K562 (cell line): ENCODE data around the gene ASPHD2. TPM values are rescaled to one million over a fixed set of nuclear protein-coding genes. Genes with fewer than 3 reads are reported as not detected.
A peak's percentile ranks its signal among the peaks of the same experiment; 100 is the strongest.

Source experiments
- CREB1 ChIP-seq, 2 experiments: sonication (generic) in 1 of 2; formaldehyde crosslinking in 1 of 2; IDR thresholded peaks; 2 replicates each; pipeline versions ENCODE4 v1.6.1 to v1.8.0; 2012 to 2022; ENCODE audit warnings: inconsistent platforms in 1 of 2, mild to moderate bottlenecking in 1 of 2, missing genetic modification reagents in 1 of 2, moderate library complexity in 1 of 2
- HDAC1 ChIP-seq, 2 experiments: fragments of 450-650 bp; IDR thresholded peaks; 2 replicates each; pipeline ENCODE4 v1.6.1; 2016 to 2017; ENCODE audit warnings: inconsistent platforms in 1 of 2, mild to moderate bottlenecking in 1 of 2, moderate library complexity in 1 of 2
- JUN ChIP-seq, 2 experiments: sonication (generic) in 1 of 2; formaldehyde crosslinking in 1 of 2; IDR thresholded peaks; 2 replicates each; pipeline versions ENCODE4 v1.6.1 to v1.8.0; 2012 to 2022; ENCODE audit warnings: borderline replicate concordance in 2 of 2, mild to moderate bottlenecking in 2 of 2, improper control_type of control experiment in 1 of 2, low read depth in 1 of 2, low read length in 1 of 2, missing genetic modification reagents in 1 of 2
- MED1 ChIP-seq: sonication (generic); formaldehyde crosslinking; IDR thresholded peaks from 2 replicates; pipeline ENCODE4 v1.8.1; 2023; ENCODE audit warnings: missing genetic modification reagents, borderline replicate concordance
- POLR2A ChIP-seq: fragments of 450-650 bp; conservative IDR thresholded peaks from 2 replicates; pipeline ENCODE4 v1.6.1; 2016
- RB1 ChIP-seq: fragments of 450-650 bp; IDR thresholded peaks from 2 replicates; pipeline ENCODE4 v1.6.1; 2017; ENCODE audit warnings: low read depth, mild to moderate bottlenecking
- RCOR1 ChIP-seq, 2 experiments: IDR thresholded peaks; 2 replicates each; pipeline ENCODE4 v1.6.1; 2012; ENCODE audit warnings: low read depth in 2 of 2, low read length in 2 of 2, borderline replicate concordance in 1 of 2, improper control_type of control experiment in 1 of 2
- SLC30A9 ChIP-seq: fragments of 250-450 bp; sonication (Bioruptor Pico); IDR thresholded peaks from 2 replicates; pipeline ENCODE4 v1.8.0; 2022; ENCODE audit warnings: mild to moderate bottlenecking, moderate library complexity
- U2AF1 ChIP-seq: fragments of 200-400 bp; formaldehyde crosslinking; optimal IDR thresholded peaks from 2 replicates; pipeline ENCODE3; 2017; ENCODE audit warnings: mild to moderate bottlenecking, low read depth, low read length, moderate library complexity
- ZNF146 ChIP-seq: IDR thresholded peaks from one replicate; pipeline ENCODE4 v1.6.1; 2018; ENCODE audit warnings: missing compliant biosample characterization; ENCODE audit not compliant: unreplicated experiment
- ZNF282 ChIP-seq: sonication (generic); formaldehyde crosslinking; IDR thresholded peaks from 2 replicates; pipeline ENCODE4 v1.8.1; 2023; ENCODE audit warnings: missing genetic modification reagents
- ZNF3 ChIP-seq: fragments of 250-450 bp; sonication (Bioruptor Pico); IDR thresholded peaks from 2 replicates; pipeline ENCODE4 v1.5.0; 2021; ENCODE audit warnings: mild to moderate bottlenecking, moderate library complexity
- ZNF717 ChIP-seq: fragments of 250-450 bp; sonication (Bioruptor Pico); IDR thresholded peaks from 2 replicates; pipeline ENCODE4 v1.5.0; 2021
- polyA plus RNA-seq, 8 experiments: library from polyadenylated mRNA; depleted of rRNA in 4 of 8; stranded (reverse) in 5 of 8; unstranded in 3 of 8; fragments of >200 nt; fragmentation: Nextera tagmentation in 2 of 8; fragmentation: Illumina TruSeq in 1 of 8; extraction: Ambion mirVana in 2 of 8; extraction: Trizol in 1 of 8; gene quantifications; 2 replicates each; pipeline versions ENCODE4 v1.2.1 to v1.2.3, GENCODE V29; 2011 to 2014; ENCODE audit warnings: inconsistent platforms in 1 of 8, missing spikeins in 1 of 8
- total RNA-seq, 7 experiments: library from RNA; depleted of rRNA in 6 of 7; stranded (reverse); fragments of >200 nt in 6 of 7; fragmentation: Illumina TruSeq in 2 of 7; extraction: Trizol in 2 of 7; gene quantifications; 2 replicates each; pipeline versions ENCODE4 v1.2.1 to v1.2.3, GENCODE V29; 2011 to 2021; ENCODE audit warnings: low replicate concordance in 1 of 7
- TF ChIP-seq, protein P1 (sequence below), 2 experiments: fragments of 450-650 bp; IDR thresholded peaks; 2 replicates each; pipeline ENCODE4 v1.6.1; 2018; ENCODE audit warnings: mild to moderate bottlenecking in 2 of 2, low read depth in 1 of 2; ENCODE audit not compliant: partially characterized antibody in 2 of 2
- TF ChIP-seq, protein P2 (sequence below), 2 experiments: fragments of 450-650 bp in 1 of 2; sonication (generic) in 1 of 2; formaldehyde crosslinking; conservative IDR thresholded peaks; 2 replicates each; pipeline versions ENCODE4 v1.4.0 to v1.8.1; 2020 to 2022; ENCODE audit warnings: mild to moderate bottlenecking in 1 of 2, missing genetic modification reagents in 1 of 2
- TF ChIP-seq, protein P3 (sequence below): fragments of 450-650 bp; formaldehyde crosslinking; IDR thresholded peaks from 2 replicates; pipeline ENCODE4 v1.4.0; 2022; ENCODE audit warnings: missing genetic modification characterization
- TF ChIP-seq, protein P4 (sequence below): fragments of 450-650 bp; IDR thresholded peaks from 2 replicates; pipeline ENCODE4 v1.6.1; 2017; ENCODE audit warnings: mild to moderate bottlenecking, moderate library complexity
- TF ChIP-seq, protein P5 (sequence below), 3 experiments: IDR thresholded peaks in 2 of 3; conservative IDR thresholded peaks in 1 of 3; 2 replicates each; pipeline ENCODE4 v1.5.1; 2011 to 2012; ENCODE audit warnings: low read length in 3 of 3, mild to moderate bottlenecking in 3 of 3, control low read depth in 2 of 3, improper control_type of control experiment in 1 of 3, inconsistent platforms in 1 of 3, low read depth in 1 of 3, mixed read lengths in 1 of 3, moderate library complexity in 1 of 3; ENCODE audit not compliant: insufficient read depth in 2 of 3

ASPHD2 gene
- total and polyA plus RNA-seq, 9 of the 15 experiments (the other 6 are each of a cell fraction or from before 2014, with no cell fraction given), result 0.18 to 0.64 (median 0.36) TPM

DNA sequence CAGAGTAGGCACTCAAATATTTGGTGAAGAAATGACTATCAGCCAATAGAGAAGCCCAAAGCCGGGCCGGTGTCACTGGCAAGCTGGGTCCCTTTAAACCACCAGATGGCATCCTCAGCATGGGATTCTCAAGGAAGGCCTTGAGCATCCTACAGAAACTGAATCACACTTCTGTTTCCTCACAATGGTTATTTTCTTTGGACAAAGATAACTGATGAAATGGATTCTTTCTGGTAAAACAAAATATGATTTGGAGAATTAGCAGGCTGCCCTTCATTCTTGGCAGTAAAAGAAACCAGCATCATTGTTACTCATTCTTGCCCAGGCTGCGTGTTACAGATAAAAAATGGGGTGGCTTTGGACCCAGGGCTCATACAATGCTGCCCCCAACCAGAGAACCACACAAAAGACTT, 30.3 kb upstream of the ASPHD2 start (continued):
- TF ChIP-seq RCOR1 (IDR thresholded peaks at IDR 0.05; ENCODE audit: borderline replicate concordance in 1 of 2, low read depth in 2 of 2, low read length in 2 of 2), result peak in 1 of 2 experiments; percentile 58; a peak in 2 of 4 replicates
- TF ChIP-seq SLC30A9 (CRISPR knock-in tag), result no peak
- TF ChIP-seq ZNF282 (CRISPR knock-in tag), result no peak
- TF ChIP-seq, protein P1, sequence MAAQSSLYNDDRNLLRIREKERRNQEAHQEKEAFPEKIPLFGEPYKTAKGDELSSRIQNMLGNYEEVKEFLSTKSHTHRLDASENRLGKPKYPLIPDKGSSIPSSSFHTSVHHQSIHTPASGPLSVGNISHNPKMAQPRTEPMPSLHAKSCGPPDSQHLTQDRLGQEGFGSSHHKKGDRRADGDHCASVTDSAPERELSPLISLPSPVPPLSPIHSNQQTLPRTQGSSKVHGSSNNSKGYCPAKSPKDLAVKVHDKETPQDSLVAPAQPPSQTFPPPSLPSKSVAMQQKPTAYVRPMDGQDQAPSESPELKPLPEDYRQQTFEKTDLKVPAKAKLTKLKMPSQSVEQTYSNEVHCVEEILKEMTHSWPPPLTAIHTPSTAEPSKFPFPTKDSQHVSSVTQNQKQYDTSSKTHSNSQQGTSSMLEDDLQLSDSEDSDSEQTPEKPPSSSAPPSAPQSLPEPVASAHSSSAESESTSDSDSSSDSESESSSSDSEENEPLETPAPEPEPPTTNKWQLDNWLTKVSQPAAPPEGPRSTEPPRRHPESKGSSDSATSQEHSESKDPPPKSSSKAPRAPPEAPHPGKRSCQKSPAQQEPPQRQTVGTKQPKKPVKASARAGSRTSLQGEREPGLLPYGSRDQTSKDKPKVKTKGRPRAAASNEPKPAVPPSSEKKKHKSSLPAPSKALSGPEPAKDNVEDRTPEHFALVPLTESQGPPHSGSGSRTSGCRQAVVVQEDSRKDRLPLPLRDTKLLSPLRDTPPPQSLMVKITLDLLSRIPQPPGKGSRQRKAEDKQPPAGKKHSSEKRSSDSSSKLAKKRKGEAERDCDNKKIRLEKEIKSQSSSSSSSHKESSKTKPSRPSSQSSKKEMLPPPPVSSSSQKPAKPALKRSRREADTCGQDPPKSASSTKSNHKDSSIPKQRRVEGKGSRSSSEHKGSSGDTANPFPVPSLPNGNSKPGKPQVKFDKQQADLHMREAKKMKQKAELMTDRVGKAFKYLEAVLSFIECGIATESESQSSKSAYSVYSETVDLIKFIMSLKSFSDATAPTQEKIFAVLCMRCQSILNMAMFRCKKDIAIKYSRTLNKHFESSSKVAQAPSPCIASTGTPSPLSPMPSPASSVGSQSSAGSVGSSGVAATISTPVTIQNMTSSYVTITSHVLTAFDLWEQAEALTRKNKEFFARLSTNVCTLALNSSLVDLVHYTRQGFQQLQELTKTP (IDR thresholded peaks at IDR 0.05; ENCODE audit: low read depth in 1 of 2, partially characterized antibody in 2 of 2), result no peak
- TF ChIP-seq U2AF1, result no peak
- TF ChIP-seq, protein P2, sequence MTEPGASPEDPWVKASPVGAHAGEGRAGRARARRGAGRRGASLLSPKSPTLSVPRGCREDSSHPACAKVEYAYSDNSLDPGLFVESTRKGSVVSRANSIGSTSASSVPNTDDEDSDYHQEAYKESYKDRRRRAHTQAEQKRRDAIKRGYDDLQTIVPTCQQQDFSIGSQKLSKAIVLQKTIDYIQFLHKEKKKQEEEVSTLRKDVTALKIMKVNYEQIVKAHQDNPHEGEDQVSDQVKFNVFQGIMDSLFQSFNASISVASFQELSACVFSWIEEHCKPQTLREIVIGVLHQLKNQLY (CRISPR knock-in tag; conservative IDR thresholded peaks at IDR 0.05), result no peak
- TF ChIP-seq, protein P3, sequence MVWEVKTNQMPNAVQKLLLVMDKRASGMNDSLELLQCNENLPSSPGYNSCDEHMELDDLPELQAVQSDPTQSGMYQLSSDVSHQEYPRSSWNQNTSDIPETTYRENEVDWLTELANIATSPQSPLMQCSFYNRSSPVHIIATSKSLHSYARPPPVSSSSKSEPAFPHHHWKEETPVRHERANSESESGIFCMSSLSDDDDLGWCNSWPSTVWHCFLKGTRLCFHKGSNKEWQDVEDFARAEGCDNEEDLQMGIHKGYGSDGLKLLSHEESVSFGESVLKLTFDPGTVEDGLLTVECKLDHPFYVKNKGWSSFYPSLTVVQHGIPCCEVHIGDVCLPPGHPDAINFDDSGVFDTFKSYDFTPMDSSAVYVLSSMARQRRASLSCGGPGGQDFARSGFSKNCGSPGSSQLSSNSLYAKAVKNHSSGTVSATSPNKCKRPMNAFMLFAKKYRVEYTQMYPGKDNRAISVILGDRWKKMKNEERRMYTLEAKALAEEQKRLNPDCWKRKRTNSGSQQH (CRISPR knock-in tag), result no peak
- TF ChIP-seq JUN (IDR thresholded peaks at IDR 0.05; ENCODE audit: borderline replicate concordance, low read depth, low read length), result no peak
- TF ChIP-seq JUN (CRISPR knock-in tag; IDR thresholded peaks at IDR 0.05; ENCODE audit: borderline replicate concordance), result no peak
- TF ChIP-seq MED1 (CRISPR knock-in tag), result no peak
- TF ChIP-seq, protein P4, sequence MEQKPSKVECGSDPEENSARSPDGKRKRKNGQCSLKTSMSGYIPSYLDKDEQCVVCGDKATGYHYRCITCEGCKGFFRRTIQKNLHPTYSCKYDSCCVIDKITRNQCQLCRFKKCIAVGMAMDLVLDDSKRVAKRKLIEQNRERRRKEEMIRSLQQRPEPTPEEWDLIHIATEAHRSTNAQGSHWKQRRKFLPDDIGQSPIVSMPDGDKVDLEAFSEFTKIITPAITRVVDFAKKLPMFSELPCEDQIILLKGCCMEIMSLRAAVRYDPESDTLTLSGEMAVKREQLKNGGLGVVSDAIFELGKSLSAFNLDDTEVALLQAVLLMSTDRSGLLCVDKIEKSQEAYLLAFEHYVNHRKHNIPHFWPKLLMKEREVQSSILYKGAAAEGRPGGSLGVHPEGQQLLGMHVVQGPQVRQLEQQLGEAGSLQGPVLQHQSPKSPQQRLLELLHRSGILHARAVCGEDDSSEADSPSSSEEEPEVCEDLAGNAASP, result no peak
- TF ChIP-seq ZNF717 (CRISPR knock-in tag), result no peak
- no peak for TF ChIP-seq POLR2A
- TF ChIP-seq HDAC1 (IDR thresholded peaks at IDR 0.05), result no peak
- TF ChIP-seq ZNF3, result no peak
- no peak for TF ChIP-seq CREB1 (IDR thresholded peaks at IDR 0.05)
- no peak for TF ChIP-seq CREB1 (CRISPR knock-in tag; IDR thresholded peaks at IDR 0.05)
- no peak for TF ChIP-seq ZNF146 (CRISPR knock-in tag)
- TF ChIP-seq, protein P5, sequence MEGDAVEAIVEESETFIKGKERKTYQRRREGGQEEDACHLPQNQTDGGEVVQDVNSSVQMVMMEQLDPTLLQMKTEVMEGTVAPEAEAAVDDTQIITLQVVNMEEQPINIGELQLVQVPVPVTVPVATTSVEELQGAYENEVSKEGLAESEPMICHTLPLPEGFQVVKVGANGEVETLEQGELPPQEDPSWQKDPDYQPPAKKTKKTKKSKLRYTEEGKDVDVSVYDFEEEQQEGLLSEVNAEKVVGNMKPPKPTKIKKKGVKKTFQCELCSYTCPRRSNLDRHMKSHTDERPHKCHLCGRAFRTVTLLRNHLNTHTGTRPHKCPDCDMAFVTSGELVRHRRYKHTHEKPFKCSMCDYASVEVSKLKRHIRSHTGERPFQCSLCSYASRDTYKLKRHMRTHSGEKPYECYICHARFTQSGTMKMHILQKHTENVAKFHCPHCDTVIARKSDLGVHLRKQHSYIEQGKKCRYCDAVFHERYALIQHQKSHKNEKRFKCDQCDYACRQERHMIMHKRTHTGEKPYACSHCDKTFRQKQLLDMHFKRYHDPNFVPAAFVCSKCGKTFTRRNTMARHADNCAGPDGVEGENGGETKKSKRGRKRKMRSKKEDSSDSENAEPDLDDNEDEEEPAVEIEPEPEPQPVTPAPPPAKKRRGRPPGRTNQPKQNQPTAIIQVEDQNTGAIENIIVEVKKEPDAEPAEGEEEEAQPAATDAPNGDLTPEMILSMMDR (IDR thresholded peaks at IDR 0.05 in 2 of 3, conservative IDR thresholded peaks at IDR 0.05 in 1 of 3; ENCODE audit: insufficient read depth in 2 of 3, low read depth in 1 of 3, low read length in 3 of 3), result peak; percentile 67 to 87 (median 78); a peak in 5 of 6 replicates
- TF ChIP-seq RB1, result 0 out of 2 replicates have a peak, but pooled peaks have one; percentile 24
